IMR-90 (cell line): ENCODE measurements around the gene ERP44. TPM values are rescaled to one million over a fixed set of nuclear protein-coding genes. Genes with fewer than 3 reads are reported as not detected.

Source experiments
- ATAC-seq: fragments of 200-7000 bp; cut with Tn5 transposase; 2 replicates; pipeline ENCODE4 v1.9.1; 2020; ENCODE audit warnings: low read depth, mild to moderate bottlenecking, moderate library complexity
- BruUV-seq: library from RNA; stranded (reverse); fragments of 400-500 nt; replicated peaks from 2 replicates; lab custom pipeline; 2021; lab: Mats Ljungman, UMichigan
- CTCF ChIA-PET: fragments of 300-600 bp; formaldehyde crosslinking; extraction: SDS; loops from one replicate; lab custom pipeline; 2021; ENCODE audit warnings: antibody characterized with exemption; lab: Yijun Ruan, JAX
- POLR2A ChIA-PET: fragments of 300-600 bp; sonication (Branson Sonifier 250); formaldehyde crosslinking; loops from one replicate; lab custom pipeline; 2022; ENCODE audit warnings: antibody characterized with exemption; ENCODE audit not compliant: unreplicated experiment; lab: Charles Lee
- DNase-seq: peaks from one replicate; pipeline ENCODE4 v3.0.0; 2013
- H2AFZ ChIP-seq: replicated peaks from 2 replicates; pipeline ENCODE3; 2013; ENCODE audit warnings: low read length, mild to moderate bottlenecking; ENCODE audit not compliant: poor library complexity
- H2AK5ac ChIP-seq: 2 replicates; pipeline ENCODE4 v1.6.1; 2013; ENCODE audit warnings: low read depth, low read length, inconsistent platforms
- H2AK9ac ChIP-seq: replicated peaks from 2 replicates; pipeline ENCODE3; 2013; ENCODE audit warnings: mild to moderate bottlenecking, low read depth, low read length, moderate library complexity; ENCODE audit not compliant: poor library complexity
- H2BK120ac ChIP-seq: 2 replicates; pipeline ENCODE4 v1.6.1; 2013; ENCODE audit warnings: low read depth, low read length, inconsistent platforms
- H2BK15ac ChIP-seq: 3 replicates; pipeline ENCODE4 v1.6.1; 2013; ENCODE audit warnings: low read depth, low read length, inconsistent platforms
- H2BK20ac ChIP-seq: 2 replicates; pipeline ENCODE4 v1.6.1; 2013; ENCODE audit warnings: low read depth, mild to moderate bottlenecking, inconsistent platforms, low read length, moderate library complexity
- H2BK5ac ChIP-seq: 2 replicates; pipeline ENCODE4 v1.6.1; 2013; ENCODE audit warnings: mild to moderate bottlenecking, low read depth, low read length, inconsistent platforms; ENCODE audit not compliant: poor library complexity, severe bottlenecking
- H3K14ac ChIP-seq: replicated peaks from 2 replicates; pipeline ENCODE4 v1.6.1; 2013; ENCODE audit warnings: low read depth, low read length, inconsistent platforms
- H3K18ac ChIP-seq: 2 replicates; pipeline ENCODE4 v1.6.1; 2013; ENCODE audit warnings: low read depth, low read length, control low read depth
- H3K23ac ChIP-seq: 2 replicates; pipeline ENCODE4 v1.6.1; 2013; ENCODE audit warnings: low read depth, low read length, inconsistent platforms
- H3K27ac ChIP-seq: 2 replicates; pipeline ENCODE4 v1.5.1; 2013; ENCODE audit warnings: mild to moderate bottlenecking, control low read depth, low read length; ENCODE audit not compliant: insufficient read depth
- H3K27me3 ChIP-seq: 2 replicates; pipeline ENCODE4 v1.6.1; 2013; ENCODE audit warnings: low read length; ENCODE audit not compliant: control insufficient read depth, insufficient read depth
- H3K36me3 ChIP-seq: 2 replicates; pipeline ENCODE4 v1.6.1; 2013; ENCODE audit warnings: low read length, mixed read lengths; ENCODE audit not compliant: control insufficient read depth, insufficient read depth
- H3K4ac ChIP-seq: 2 replicates; pipeline ENCODE4 v1.6.1; 2013; ENCODE audit warnings: low read depth, low read length, inconsistent platforms
- H3K4me1 ChIP-seq: 2 replicates; pipeline ENCODE4 v1.6.1; 2013; ENCODE audit warnings: low read length, mixed read lengths; ENCODE audit not compliant: control insufficient read depth, insufficient read depth
- H3K4me2 ChIP-seq: 2 replicates; pipeline ENCODE4 v1.6.1; 2013; ENCODE audit warnings: low read depth, mild to moderate bottlenecking, control low read depth, low read length, moderate library complexity
- H3K4me3 ChIP-seq: 2 replicates; pipeline ENCODE4 v1.5.1; 2013; ENCODE audit warnings: low read depth, mild to moderate bottlenecking, control low read depth, low read length, moderate library complexity; ENCODE audit not compliant: insufficient read depth
- H3K56ac ChIP-seq: 2 replicates; pipeline ENCODE4 v1.6.1; 2013; ENCODE audit warnings: low read length, inconsistent platforms; ENCODE audit not compliant: insufficient read depth; ENCODE audit errors: extremely low read depth
- H3K79me1 ChIP-seq, 2 experiments: 2 replicates each; pipeline ENCODE4 v1.6.1; 2013; ENCODE audit warnings: low read length in 2 of 2, inconsistent platforms in 1 of 2, low read depth in 1 of 2
- H3K9ac ChIP-seq: 2 replicates; pipeline ENCODE4 v1.6.1; 2013; ENCODE audit warnings: low read depth, low read length, control low read depth
- H3K9me1 ChIP-seq: 2 replicates; pipeline ENCODE4 v1.6.1; 2013; ENCODE audit warnings: low read length, inconsistent platforms; ENCODE audit not compliant: insufficient read depth
- H3K9me3 ChIP-seq: 2 replicates; pipeline ENCODE4 v1.6.1; 2013; ENCODE audit warnings: low read length; ENCODE audit not compliant: control insufficient read depth, insufficient read depth
- H4K20me1 ChIP-seq: 2 replicates; pipeline ENCODE4 v1.6.1; 2013; ENCODE audit warnings: low read length, inconsistent platforms; ENCODE audit not compliant: insufficient read depth
- H4K5ac ChIP-seq: 2 replicates; pipeline ENCODE4 v1.6.1; 2013; ENCODE audit warnings: mild to moderate bottlenecking, low read depth, low read length, control low read depth
- H4K8ac ChIP-seq, 2 experiments: 2 replicates each; pipeline ENCODE4 v1.6.1; 2013; ENCODE audit warnings: low read depth in 2 of 2, low read length in 2 of 2, control low read depth in 1 of 2, inconsistent platforms in 1 of 2
- H4K91ac ChIP-seq: 2 replicates; pipeline ENCODE4 v1.6.1; 2013; ENCODE audit warnings: low read depth, low read length, inconsistent platforms; ENCODE audit not compliant: insufficient read depth
- BHLHE40 ChIP-seq: fragments of 150-350 bp; IDR thresholded peaks from 2 replicates; pipeline ENCODE4 v1.6.1; 2016; ENCODE audit warnings: mild to moderate bottlenecking, low read depth, low read length
- CEBPB ChIP-seq: IDR thresholded peaks from 2 replicates; pipeline ENCODE4 v1.6.1; 2012; ENCODE audit warnings: low read depth, low read length, improper control_type of control experiment
- CHD1 ChIP-seq: IDR thresholded peaks from 2 replicates; pipeline ENCODE4 v1.6.1; 2012; ENCODE audit warnings: low read depth, low read length, improper control_type of control experiment
- FOS ChIP-seq: fragments of 150-350 bp; IDR thresholded peaks from 2 replicates; pipeline ENCODE4 v1.6.1; 2016; ENCODE audit warnings: low read depth, low read length
- MAFK ChIP-seq: IDR thresholded peaks from 2 replicates; pipeline ENCODE4 v1.6.1; 2012; ENCODE audit warnings: low read depth, low read length, improper control_type of control experiment
- MAZ ChIP-seq: IDR thresholded peaks from 2 replicates; pipeline ENCODE4 v1.6.1; 2012; ENCODE audit warnings: low read depth, mild to moderate bottlenecking, low read length, improper control_type of control experiment, moderate library complexity, borderline replicate concordance
- MXI1 ChIP-seq: IDR thresholded peaks from 2 replicates; pipeline ENCODE4 v1.6.1; 2012; ENCODE audit warnings: low read depth, mild to moderate bottlenecking, low read length, moderate library complexity, borderline replicate concordance
- NFE2L2 ChIP-seq: fragments of 150-350 bp; IDR thresholded peaks from 2 replicates; pipeline ENCODE4 v1.6.1; 2016; ENCODE audit warnings: low read depth, mild to moderate bottlenecking, low read length
- POLR2A ChIP-seq: IDR thresholded peaks from 2 replicates; pipeline ENCODE4 v1.6.1; 2012; ENCODE audit warnings: mild to moderate bottlenecking, low read depth, low read length
- RAD21 ChIP-seq: IDR thresholded peaks from 2 replicates; pipeline ENCODE4 v1.6.1; 2012; ENCODE audit warnings: low read length, improper control_type of control experiment
- RCOR1 ChIP-seq: IDR thresholded peaks from 2 replicates; pipeline ENCODE4 v1.6.1; 2012; ENCODE audit warnings: mild to moderate bottlenecking, low read length, improper control_type of control experiment; ENCODE audit not compliant: insufficient replicate concordance
- RFX5 ChIP-seq: IDR thresholded peaks from 2 replicates; pipeline ENCODE4 v1.8.0; 2012; ENCODE audit warnings: low read depth, mild to moderate bottlenecking, low read length, moderate library complexity
- SMC3 ChIP-seq: fragments of 150-350 bp; IDR thresholded peaks from 2 replicates; pipeline ENCODE4 v1.6.1; 2016; ENCODE audit warnings: low read depth, mild to moderate bottlenecking, antibody characterized with exemption, low read length, moderate library complexity
- WGBS, 2 experiments: methylation state at CpG; one replicate each; pipeline versions ENCODE4 v1.1.5 to v1.1.7; 2013; ENCODE audit warnings: missing lambda C conversion rate in 2 of 2; ENCODE audit not compliant: insufficient read length in 1 of 2; ENCODE audit errors: extremely low coverage in 2 of 2; 5-methylcytosine and 5-hydroxymethylcytosine counted together
- dilution Hi-C: fragments of 300-500 bp; cut with HindIII; formaldehyde crosslinking; loops from one replicate; pipeline ENCODE4 v1.14.3; 2018; ENCODE audit warnings: low sequenced_read_pairs; ENCODE audit not compliant: unreplicated experiment
- in situ Hi-C: fragments of 300-500 bp; cut with MboI; formaldehyde crosslinking; loops from 3 replicates; pipeline ENCODE4 v1.14.3; 2019; ENCODE audit warnings: low sequenced_read_pairs, inconsistent platforms, mixed read lengths
- intact Hi-C: fragments of 100-400 bp; cut with micrococcal nuclease; formaldehyde crosslinking; loops from 2 replicates; pipeline ENCODE4 v1.10.0; 2022
- polyA plus RNA-seq, 3 experiments: library from polyadenylated mRNA; depleted of rRNA; stranded (reverse); fragments of >200 nt; gene quantifications; 2 replicates each; pipeline ENCODE4 v1.2.3, GENCODE V29; 2012; ENCODE audit warnings: low replicate concordance in 1 of 3
- total RNA-seq: library from RNA; depleted of rRNA; stranded (reverse); fragments of >200 nt; gene quantifications from 2 replicates; pipeline ENCODE4 v1.2.3, GENCODE V29; 2012
- TF ChIP-seq, protein P1 (sequence below): fragments of 150-350 bp; IDR thresholded peaks from 2 replicates; pipeline ENCODE4 v1.6.1; 2016; ENCODE audit warnings: low read depth, mild to moderate bottlenecking, low read length, moderate library complexity, borderline replicate concordance
- TF ChIP-seq, protein P2 (sequence below): conservative IDR thresholded peaks from 2 replicates; pipeline ENCODE4 v1.5.1; 2012; ENCODE audit warnings: mild to moderate bottlenecking, low read depth, low read length, improper control_type of control experiment
- TF ChIP-seq, protein P3 (sequence below): fragments of 150-350 bp; IDR thresholded peaks from 2 replicates; pipeline ENCODE4 v1.6.1; 2017; ENCODE audit warnings: mild to moderate bottlenecking, antibody characterized with exemption, low read length, low read depth

Gene ERP44
- total and polyA plus RNA-seq, 2 of the 4 experiments (the other 2 are of a cell fraction): 9.1 to 13.5 TPM

DNA sequence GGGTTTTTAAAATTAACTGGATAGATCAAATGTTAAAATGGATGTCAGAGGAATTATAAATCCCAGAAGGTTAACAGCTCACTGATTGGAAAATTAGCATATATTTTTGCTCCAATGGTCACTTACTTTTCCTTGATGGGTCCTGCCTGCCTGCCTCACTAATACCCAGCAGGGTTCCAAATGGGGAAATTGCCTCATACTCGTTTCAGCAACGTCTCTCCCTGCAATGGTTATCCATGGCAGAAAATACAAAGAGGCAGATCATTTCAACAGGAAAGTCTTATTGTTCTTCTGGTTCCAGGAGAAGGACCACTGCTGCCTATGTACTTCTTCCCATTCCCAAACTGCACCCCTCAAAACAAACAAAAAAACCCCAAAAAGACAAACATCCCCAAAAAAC lies 71.3 kb downstream of the ERP44 start:
- intact Hi-C loops (loop anchor here (5.0 kb wide), 2 partner anchors 205 to 295 kb away; partner anchors contain the start of gene NR4A3), dilution Hi-C loops (no loop called here), in situ Hi-C loops (loop anchor here (10.0 to 25.0 kb wide), 2 partner anchors 197 to 560 kb away; partner anchors contain the start of gene CAVIN4)
- BruUV-seq: no TSS peak
- CTCF ChIA-PET: no interaction called here
- ATAC-seq (no peak), DNase-seq (no peak)
- Histone ChIP-seq H2AFZ (no peak overlapping the region), H3K14ac (no peak overlapping the region), H4K5ac (no peak overlapping the region), H3K36me3 (peaks cover 4% of the 10 kb centered on the region; the same call in 1 of the 2 replicates), H3K9ac (no peak overlapping the region), H3K18ac (no peak overlapping the region), H3K9me1 (no peaks in the 10 kb centered on the region; the same call in 1 of the 2 replicates), H3K27me3 (no peaks in the 10 kb centered on the region), H3K79me1 (peaks cover 11 to 19% of the 10 kb centered on the region in 2 experiments; a peak in 3 of 4 replicates), H3K27ac (no peak overlapping the region), H2BK120ac (no peak overlapping the region), H3K9me3 (0 out of 2 replicates have a peak, but pooled peaks cover 2% of the 10 kb centered on the region), H4K91ac (no peak overlapping the region), H4K8ac (no peak overlapping the region), H2AK9ac (no peak overlapping the region), H3K4me2 (no peak overlapping the region), H2BK20ac (no peak overlapping the region), H3K4ac (no peak overlapping the region), H2AK5ac (no peak overlapping the region), H3K23ac (no peak overlapping the region), H2BK15ac (no peak overlapping the region), H2BK5ac (no peak overlapping the region), H3K4me1 (no peaks in the 10 kb centered on the region), H3K4me3 (no peak overlapping the region), H3K56ac (no peak overlapping the region), H4K20me1 (peaks cover 11% of the 10 kb centered on the region)
- POLR2A ChIA-PET: no interaction called here
- TF ChIP-seq RAD21 (no peak), MXI1 (no peak), RFX5 (no peak), CHD1 (no peak), MAZ (no peak), CEBPB (no peak), POLR2A (no peak), BHLHE40 (no peak), FOS (no peak), MAFK (no peak), RCOR1 (no peak), SMC3 (no peak), NFE2L2 (no peak)
- TF ChIP-seq, protein P1, sequence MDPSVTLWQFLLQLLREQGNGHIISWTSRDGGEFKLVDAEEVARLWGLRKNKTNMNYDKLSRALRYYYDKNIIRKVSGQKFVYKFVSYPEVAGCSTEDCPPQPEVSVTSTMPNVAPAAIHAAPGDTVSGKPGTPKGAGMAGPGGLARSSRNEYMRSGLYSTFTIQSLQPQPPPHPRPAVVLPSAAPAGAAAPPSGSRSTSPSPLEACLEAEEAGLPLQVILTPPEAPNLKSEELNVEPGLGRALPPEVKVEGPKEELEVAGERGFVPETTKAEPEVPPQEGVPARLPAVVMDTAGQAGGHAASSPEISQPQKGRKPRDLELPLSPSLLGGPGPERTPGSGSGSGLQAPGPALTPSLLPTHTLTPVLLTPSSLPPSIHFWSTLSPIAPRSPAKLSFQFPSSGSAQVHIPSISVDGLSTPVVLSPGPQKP: no peak
- TF ChIP-seq, protein P2, sequence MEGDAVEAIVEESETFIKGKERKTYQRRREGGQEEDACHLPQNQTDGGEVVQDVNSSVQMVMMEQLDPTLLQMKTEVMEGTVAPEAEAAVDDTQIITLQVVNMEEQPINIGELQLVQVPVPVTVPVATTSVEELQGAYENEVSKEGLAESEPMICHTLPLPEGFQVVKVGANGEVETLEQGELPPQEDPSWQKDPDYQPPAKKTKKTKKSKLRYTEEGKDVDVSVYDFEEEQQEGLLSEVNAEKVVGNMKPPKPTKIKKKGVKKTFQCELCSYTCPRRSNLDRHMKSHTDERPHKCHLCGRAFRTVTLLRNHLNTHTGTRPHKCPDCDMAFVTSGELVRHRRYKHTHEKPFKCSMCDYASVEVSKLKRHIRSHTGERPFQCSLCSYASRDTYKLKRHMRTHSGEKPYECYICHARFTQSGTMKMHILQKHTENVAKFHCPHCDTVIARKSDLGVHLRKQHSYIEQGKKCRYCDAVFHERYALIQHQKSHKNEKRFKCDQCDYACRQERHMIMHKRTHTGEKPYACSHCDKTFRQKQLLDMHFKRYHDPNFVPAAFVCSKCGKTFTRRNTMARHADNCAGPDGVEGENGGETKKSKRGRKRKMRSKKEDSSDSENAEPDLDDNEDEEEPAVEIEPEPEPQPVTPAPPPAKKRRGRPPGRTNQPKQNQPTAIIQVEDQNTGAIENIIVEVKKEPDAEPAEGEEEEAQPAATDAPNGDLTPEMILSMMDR: no peak
- TF ChIP-seq, protein P3, sequence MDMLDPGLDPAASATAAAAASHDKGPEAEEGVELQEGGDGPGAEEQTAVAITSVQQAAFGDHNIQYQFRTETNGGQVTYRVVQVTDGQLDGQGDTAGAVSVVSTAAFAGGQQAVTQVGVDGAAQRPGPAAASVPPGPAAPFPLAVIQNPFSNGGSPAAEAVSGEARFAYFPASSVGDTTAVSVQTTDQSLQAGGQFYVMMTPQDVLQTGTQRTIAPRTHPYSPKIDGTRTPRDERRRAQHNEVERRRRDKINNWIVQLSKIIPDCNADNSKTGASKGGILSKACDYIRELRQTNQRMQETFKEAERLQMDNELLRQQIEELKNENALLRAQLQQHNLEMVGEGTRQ: no peak
- WGBS, 2 experiments: 100% methylated on average over 2 of the region's 2 CpGs; no CpG with 5 or more reads in 1 of the 2 experiments
